ENCODE data around the gene PLD5. TPM values are rescaled to one million over a fixed set of nuclear protein-coding genes. Genes with fewer than 3 reads are reported as not detected.

PLD5 gene
- total and polyA plus RNA-seq, 2 of the 13 experiments (the other 11 are each of a cell fraction or from before 2014, with no cell fraction given): not detected

GRCh38 chr1:242178436-242178835 is 346.1 kb downstream of the PLD5 start:
- DNase-seq (ENCODE audit: low spot score) (no peak), ATAC-seq (no peak), FAIRE-seq (no peak)
- no peaks in the 10 kb centered on the region for H3K9me3 ChIP-seq (ENCODE audit: low read length)
- no peaks in the 10 kb centered on the region for H3K36me3 ChIP-seq (replicated peaks in 1 of 2; ENCODE audit: control insufficient read depth in 1 of 2, insufficient read depth in 2 of 2, low read length in 2 of 2)
- no peaks in the 10 kb centered on the region for H3K4me1 ChIP-seq (ENCODE audit: insufficient read depth, low read length)
- POLR2A ChIA-PET: no interaction called here
- H3K4me2 ChIP-seq (ENCODE audit: low read depth, low read length): no peak overlapping the region
- CTCF ChIA-PET (ENCODE audit: low intra/inter-chr PET ratio, low total read pairs): no interaction called here
- in situ Hi-C loops (cut with HindIII; ENCODE audit: extremely low pct_ligation_motif_present, low pct_unique_long_range_greater_than_20kb): no loop called here
- H3K4me3 ChIP-seq (replicated peaks in 1 of 3; ENCODE audit: insufficient read depth in 1 of 3, low read depth in 2 of 3, low read length in 3 of 3): no peak overlapping the region
- H2AFZ ChIP-seq (ENCODE audit: low read length): no peak overlapping the region
- no peaks in the 10 kb centered on the region for H3K27me3 ChIP-seq (ENCODE audit: control insufficient read depth in 1 of 2, insufficient read depth in 2 of 2, low read length in 2 of 2)
- intact Hi-C loops (cut with micrococcal nuclease; ENCODE audit: unreplicated experiment): no loop called here
- H3K27ac ChIP-seq (ENCODE audit: extremely low read length, insufficient read depth, low read length): no peak overlapping the region
- no peaks in the 10 kb centered on the region for H3K79me2 ChIP-seq (ENCODE audit: insufficient read depth, low read length)
- 0% methylated on average over 2 of the region's 2 CpGs for WGBS (ENCODE audit: low lambda C conversion rate)
- BruUV-seq (replicated peaks): no TSS peak
- H4K20me1 ChIP-seq (ENCODE audit: insufficient read depth, low read length): no peaks in the 10 kb centered on the region
- H3K9ac ChIP-seq (ENCODE audit: insufficient read depth, low read depth, low read length): no peak overlapping the region
- TF ChIP-seq ZSCAN25 (CRISPR knock-in tag; IDR thresholded peaks at IDR 0.05) (no peak), TP53 (CRISPR knock-in tag; conservative IDR thresholded peaks at IDR 0.05) (no peak), FOXA3 (CRISPR knock-in tag; IDR thresholded peaks at IDR 0.05) (no peak), TEAD2 (CRISPR knock-in tag; IDR thresholded peaks at IDR 0.05) (no peak), ZNF503 (CRISPR knock-in tag; IDR thresholded peaks at IDR 0.05) (no peak), NFKB2 (CRISPR knock-in tag; IDR thresholded peaks at IDR 0.05; ENCODE audit: borderline replicate concordance) (no peak), SMARCC2 (IDR thresholded peaks at IDR 0.05) (no peak), ZNF138 (CRISPR knock-in tag; IDR thresholded peaks at IDR 0.05; ENCODE audit: low read depth) (no peak), TRAFD1 (CRISPR knock-in tag; IDR thresholded peaks at IDR 0.05; ENCODE audit: borderline replicate concordance) (no peak), ATF3 (CRISPR knock-in tag; IDR thresholded peaks at IDR 0.05) (no peak), FOXM1 (CRISPR knock-in tag; IDR thresholded peaks at IDR 0.05) (no peak), MTF1 (CRISPR knock-in tag; IDR thresholded peaks at IDR 0.05) (no peak), RNF219 (CRISPR knock-in tag; IDR thresholded peaks at IDR 0.05) (no peak), STAT5B (CRISPR knock-in tag; IDR thresholded peaks at IDR 0.05) (no peak), MYNN (CRISPR knock-in tag; IDR thresholded peaks at IDR 0.05; ENCODE audit: low read depth) (no peak), CEBPB (IDR thresholded peaks at IDR 0.05; ENCODE audit: borderline replicate concordance, low read depth, low read length) (no peak)
- TF ChIP-seq, protein P1, sequence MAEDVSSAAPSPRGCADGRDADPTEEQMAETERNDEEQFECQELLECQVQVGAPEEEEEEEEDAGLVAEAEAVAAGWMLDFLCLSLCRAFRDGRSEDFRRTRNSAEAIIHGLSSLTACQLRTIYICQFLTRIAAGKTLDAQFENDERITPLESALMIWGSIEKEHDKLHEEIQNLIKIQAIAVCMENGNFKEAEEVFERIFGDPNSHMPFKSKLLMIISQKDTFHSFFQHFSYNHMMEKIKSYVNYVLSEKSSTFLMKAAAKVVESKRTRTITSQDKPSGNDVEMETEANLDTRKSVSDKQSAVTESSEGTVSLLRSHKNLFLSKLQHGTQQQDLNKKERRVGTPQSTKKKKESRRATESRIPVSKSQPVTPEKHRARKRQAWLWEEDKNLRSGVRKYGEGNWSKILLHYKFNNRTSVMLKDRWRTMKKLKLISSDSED (CRISPR knock-in tag; IDR thresholded peaks at IDR 0.05): no peak
- TF ChIP-seq, protein P2, sequence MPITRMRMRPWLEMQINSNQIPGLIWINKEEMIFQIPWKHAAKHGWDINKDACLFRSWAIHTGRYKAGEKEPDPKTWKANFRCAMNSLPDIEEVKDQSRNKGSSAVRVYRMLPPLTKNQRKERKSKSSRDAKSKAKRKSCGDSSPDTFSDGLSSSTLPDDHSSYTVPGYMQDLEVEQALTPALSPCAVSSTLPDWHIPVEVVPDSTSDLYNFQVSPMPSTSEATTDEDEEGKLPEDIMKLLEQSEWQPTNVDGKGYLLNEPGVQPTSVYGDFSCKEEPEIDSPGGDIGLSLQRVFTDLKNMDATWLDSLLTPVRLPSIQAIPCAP (CRISPR knock-in tag; IDR thresholded peaks at IDR 0.05; ENCODE audit: low read depth): no peak
